Testis (tissue), 2 donors: ENCODE measurements around the gene FIGNL1.

Experiments used
- POLR2A ChIP-seq: fragments of 450-650 bp; IDR thresholded peaks from one replicate; pipeline ENCODE4 v1.6.1; 2017; ENCODE audit warnings: antibody characterized with exemption, mild to moderate bottlenecking, moderate library complexity
- TF ChIP-seq, protein P1 (sequence below), 3 experiments: fragments of 450-650 bp in 2 of 3; fragments of 200-600 bp in 1 of 3; sonication (generic) in 1 of 3; IDR thresholded peaks; one replicate each; pipeline ENCODE4 v1.5.1; 2016 to 2019; ENCODE audit warnings: antibody characterized with exemption in 3 of 3, mild to moderate bottlenecking in 2 of 3, moderate library complexity in 1 of 3

DNA sequence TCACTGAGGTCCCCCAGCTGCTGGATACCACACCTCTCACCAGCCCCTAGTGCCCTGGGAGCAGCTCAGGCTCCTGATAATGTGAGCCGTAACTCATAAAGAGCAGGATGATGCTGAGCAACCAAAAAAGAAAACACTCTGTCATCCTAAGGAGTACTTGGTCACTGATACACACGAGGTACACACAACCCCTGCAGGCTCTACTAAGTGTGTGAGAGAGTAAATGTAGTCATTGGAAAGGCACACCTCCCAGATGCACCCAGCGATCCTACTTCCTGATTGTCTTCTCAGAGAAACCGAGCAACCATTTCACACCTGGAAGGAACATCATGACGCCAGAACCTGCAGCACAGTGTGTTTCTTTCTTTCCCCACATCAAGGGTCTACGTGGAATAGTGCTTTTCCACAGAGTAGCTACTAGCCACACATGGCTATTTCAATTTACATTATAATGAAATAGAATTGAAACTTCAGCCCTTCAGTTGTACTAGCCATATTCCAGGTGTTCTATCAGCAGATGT lies 34.2 kb downstream of the FIGNL1 start:
- TF ChIP-seq, protein P1, sequence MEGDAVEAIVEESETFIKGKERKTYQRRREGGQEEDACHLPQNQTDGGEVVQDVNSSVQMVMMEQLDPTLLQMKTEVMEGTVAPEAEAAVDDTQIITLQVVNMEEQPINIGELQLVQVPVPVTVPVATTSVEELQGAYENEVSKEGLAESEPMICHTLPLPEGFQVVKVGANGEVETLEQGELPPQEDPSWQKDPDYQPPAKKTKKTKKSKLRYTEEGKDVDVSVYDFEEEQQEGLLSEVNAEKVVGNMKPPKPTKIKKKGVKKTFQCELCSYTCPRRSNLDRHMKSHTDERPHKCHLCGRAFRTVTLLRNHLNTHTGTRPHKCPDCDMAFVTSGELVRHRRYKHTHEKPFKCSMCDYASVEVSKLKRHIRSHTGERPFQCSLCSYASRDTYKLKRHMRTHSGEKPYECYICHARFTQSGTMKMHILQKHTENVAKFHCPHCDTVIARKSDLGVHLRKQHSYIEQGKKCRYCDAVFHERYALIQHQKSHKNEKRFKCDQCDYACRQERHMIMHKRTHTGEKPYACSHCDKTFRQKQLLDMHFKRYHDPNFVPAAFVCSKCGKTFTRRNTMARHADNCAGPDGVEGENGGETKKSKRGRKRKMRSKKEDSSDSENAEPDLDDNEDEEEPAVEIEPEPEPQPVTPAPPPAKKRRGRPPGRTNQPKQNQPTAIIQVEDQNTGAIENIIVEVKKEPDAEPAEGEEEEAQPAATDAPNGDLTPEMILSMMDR (IDR thresholded peaks at IDR 0.05): no peak
- TF ChIP-seq POLR2A: no peak
